ENCODE measurements around the gene NBEAL1.
"Not testable (repeated sequence)": the region's sequence is repeated elsewhere in the genome, so short reads cannot be mapped to it uniquely, and the experiment has no call there.

NBEAL1 gene

DNA sequence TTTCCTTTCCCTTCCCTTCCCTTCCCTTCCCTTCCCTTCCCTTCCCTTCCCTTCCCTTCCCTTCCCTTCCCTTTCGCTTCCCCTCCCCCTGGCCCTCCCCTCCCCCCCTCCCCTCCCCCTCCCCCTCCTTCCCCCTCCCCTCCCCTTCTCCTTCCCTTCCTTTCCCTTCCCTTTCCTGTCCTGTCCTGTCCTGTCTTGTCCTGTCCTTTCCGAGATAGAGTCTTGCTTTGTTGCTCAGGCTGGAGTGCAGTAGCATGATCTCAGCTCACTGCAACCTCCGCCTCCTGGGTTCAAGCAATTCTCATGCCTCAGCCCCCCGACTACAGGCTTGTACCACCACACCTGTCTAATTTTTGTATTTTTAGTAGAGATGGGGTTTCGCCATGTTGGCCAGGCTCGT is 24.5 kb downstream of the NBEAL1 start:
- DNase-seq (ENCODE audit: low spot score): not testable (repeated sequence)

DNA sequence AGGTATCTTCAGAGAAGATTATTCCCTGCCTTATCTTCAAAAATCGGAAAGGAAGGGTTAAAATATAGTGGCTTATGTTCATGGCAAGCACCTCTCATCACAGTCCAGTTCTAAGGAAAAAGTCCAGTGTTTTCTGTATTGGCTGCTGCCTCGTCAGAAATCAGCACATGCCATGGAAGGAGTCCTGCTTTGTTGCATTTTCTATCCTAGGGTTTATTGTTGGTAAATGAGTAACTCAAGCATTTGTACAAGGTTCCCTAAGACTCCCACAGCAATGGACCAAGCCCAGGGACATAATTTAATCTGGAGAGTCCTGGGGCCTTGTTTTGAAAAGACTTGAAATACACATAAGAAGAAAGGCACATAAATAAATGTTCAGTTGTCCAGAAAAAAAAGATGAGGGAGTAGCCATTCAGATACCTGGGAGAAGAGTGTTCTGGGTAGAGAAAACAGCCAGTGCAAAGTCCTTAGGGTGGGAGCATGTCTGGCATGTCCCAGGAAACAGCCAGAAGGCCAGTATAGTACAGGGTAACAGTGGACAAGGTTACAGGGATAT is 26.4 kb downstream of the NBEAL1 start:
- DNase-seq (ENCODE audit: low spot score): no peak

DNA sequence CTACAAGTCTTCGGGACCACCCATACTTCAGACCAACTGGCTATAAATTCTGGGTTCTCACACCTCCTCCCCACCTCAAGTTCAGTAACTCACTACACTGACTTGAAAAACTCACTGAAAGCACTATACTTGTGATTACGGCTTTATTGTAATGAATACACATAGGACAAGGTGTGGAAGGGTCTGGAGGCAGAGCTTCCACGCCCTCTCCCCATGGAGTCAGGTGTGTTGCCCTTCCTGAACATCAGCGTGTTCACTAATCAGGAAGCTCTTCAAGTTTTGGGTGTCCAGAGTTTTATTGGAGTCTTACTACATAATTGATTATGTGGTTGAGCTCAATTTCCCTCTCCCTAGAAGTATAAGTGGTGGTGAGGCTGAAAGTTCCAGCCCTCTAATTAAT is 27.5 kb downstream of the NBEAL1 start:
- DNase-seq (ENCODE audit: low spot score): no peak

DNA sequence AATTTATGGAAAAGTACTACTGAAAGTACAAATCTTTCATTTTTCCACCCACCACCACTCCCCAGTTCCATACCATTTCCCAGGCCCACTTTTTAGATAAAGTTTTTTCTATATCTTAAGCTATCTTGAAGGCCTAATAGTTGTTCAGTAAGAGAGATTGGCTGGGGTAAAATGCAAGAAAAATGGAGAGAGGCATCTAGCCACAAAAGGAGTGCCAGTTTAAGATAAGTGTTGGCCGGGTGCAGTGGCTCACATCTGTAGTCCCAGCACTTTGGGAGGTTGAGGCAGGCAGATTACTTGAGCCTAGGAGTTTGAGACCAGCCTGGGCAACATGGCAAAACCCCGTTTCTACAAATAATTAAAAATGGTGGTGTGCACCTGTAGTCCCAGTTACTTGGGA is 28.6 kb downstream of the NBEAL1 start:
- DNase-seq (ENCODE audit: low spot score): no peak

DNA sequence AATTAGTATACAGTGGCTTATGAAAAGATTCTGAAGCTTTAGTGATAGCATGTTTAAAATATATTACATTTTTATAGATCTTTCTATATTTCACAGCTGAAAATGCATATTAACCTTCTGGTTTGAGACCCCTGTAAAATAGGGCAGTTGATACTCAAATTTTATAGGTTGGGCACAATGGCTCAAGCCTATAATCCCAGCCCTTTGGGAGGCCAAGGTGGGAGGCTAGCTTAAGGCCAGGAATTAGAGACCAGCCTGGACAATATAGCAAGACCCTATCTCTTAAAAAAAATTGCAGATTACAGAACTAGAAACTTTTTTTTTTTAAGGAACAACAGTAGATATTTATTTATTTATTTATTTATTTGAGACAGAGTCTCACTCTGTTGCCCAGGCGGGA is 31.2 kb downstream of the NBEAL1 start:
- no peak for DNase-seq (ENCODE audit: low spot score)

DNA sequence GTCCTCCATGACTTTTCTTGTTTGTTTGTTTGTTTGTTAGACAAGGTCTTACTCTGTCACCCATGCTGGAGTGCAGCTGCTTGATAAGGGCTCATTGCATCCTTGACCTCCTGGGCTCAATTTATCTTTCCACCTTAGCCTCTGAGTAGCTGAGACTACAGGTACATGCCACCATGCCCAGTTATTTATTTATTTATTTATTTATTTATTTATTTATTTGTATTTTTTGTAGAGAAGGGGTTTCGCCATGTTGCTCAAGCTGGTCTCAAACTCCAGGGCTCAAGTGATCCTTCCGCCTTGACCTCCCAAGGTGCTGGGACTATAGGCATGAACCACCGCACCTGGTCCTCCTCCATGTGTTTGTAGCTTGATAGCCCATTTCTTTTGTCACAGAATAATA is 37.9 kb downstream of the NBEAL1 start:
- no peak for DNase-seq (ENCODE audit: low spot score)

DNA sequence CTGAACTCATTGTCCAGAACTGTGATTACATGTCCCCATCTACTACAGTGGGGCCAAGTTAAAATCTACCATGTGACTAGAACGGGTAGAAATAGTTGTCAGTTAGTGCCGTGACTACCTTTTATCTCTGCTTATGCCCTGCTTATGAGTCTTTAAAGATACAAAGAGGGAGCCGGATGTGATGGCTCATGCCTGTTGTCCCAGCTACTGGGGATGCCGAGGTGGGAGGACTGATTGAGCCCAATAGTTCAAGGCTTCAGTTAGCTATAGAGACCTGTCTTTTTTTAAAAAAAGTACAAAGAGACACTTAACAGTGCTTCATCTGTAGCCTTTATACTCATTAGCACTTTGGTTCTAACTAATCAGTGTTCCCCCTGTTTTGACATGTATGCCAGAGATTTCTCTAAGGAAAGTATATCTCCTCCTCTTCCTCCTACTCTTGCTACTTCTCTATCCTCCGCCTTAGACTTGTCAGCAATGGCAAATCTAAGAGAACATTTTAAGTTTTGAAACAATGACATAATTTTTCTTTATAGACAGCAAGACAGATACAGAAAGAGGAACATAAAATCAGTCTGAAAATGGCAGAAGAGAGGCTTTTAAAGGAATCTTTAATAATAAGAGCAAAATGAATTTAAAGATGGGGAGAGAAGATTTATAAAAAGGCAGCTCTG is 45.0 kb downstream of the NBEAL1 start:
- no peak for DNase-seq (ENCODE audit: low spot score)

DNA sequence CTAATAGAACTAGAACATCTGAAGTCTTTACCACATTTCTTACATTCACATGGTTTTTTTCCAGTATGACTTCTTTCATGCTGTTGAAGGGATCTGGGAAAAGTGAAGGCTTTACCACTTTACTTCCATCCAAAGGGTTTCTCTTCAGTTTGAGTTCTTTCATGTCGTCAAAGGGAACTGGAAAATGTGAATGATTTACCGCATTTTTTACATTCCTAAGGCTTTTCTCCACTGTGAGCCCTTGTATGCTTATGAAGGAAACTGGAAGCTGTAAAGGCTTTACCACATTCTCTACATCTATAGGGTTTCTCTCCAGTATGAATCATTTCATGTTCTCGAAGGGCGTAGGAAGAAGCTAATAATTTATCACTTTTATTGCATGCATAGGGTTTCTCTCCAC is 46.7 kb downstream of the NBEAL1 start:
- no peak for DNase-seq (ENCODE audit: low spot score)

DNA sequence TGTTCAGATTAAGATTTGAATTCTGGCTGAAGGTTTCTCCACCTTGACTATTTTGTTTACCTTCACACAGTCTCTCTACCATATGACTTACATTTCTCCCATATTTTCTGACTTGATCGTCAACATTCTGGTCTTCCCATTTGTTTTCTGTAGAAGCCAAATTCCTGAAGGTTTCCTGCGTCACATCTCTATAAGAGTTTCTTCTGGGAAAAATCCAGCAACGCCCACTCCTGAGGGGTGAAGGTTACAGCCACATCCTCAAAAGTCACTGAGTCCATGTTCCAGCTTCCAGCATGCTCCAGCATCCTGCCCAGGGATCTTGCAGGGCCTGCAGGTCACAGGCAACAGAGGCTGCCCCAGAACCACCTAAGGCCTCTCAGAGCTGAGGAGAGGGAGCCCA is 47.5 kb downstream of the NBEAL1 start:
- no peak for DNase-seq (ENCODE audit: low spot score)

DNA sequence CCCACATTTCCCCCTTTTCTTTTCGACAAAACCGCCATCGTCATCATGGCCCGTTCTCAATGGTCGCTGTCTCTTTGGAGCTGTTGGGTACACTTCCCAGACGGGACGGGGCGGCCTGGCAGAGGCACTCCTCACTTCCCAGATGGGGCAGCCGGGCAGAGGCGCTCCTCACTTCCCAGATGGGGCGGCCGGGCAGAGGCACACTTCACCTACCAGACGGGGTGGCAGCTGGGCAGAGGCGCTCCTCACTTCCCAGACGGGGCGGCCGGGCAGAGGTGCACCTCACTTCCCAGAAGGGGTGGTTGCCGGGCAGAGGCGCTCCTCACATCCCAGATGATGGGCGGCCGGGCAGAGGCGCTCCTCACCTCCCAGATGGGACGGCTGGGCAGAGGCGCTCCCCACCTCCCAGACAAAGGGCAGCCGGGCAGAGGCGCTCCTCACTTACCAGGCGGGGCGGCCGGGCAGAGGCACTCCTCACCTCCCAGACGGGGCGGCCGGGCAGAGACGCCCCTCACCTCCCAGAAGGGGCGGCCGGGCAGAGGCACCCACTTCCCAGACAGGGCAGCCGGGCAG is 51.9 kb downstream of the NBEAL1 start:
- not testable (repeated sequence) for DNase-seq (ENCODE audit: low spot score)

DNA sequence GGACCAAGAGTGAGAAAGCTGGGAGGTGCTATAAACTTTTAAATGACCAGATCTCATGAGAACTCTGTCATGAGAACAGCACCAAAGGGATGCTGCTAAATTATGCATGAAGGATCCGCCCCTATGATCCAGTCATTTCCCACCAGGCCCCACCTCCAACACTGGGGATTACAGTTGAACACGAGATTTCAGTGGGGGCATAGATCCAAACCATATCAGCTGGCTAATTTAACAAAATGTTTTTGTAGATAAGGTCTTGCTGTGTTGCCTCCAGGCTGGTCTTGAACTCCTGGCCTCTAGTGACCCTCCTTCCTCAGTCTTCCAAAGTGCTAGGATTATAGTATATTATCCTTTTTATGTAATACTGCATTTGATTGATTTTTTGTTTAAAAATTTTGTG is 56.0 kb downstream of the NBEAL1 start:
- no peak for DNase-seq (ENCODE audit: low spot score)

DNA sequence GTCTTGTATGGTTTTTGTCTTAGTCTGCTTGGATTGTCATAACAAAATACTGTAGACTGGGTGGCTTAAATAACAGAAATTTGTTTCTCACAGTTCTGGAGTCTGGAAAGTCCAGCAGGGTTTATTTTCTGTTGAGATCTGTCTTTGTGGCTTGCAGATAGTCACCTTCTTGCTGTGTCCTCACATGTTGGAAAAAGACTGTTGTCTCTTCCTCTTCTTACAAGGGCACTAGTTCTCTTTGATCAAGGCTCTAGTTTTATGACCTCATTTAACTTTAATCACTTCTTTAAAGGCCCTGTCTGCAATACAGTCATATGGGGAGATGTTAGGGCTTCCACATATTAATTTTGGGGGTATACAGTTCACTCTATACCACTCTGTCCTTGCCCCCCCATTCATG is 56.5 kb downstream of the NBEAL1 start:
- no peak for DNase-seq (ENCODE audit: low spot score)

DNA sequence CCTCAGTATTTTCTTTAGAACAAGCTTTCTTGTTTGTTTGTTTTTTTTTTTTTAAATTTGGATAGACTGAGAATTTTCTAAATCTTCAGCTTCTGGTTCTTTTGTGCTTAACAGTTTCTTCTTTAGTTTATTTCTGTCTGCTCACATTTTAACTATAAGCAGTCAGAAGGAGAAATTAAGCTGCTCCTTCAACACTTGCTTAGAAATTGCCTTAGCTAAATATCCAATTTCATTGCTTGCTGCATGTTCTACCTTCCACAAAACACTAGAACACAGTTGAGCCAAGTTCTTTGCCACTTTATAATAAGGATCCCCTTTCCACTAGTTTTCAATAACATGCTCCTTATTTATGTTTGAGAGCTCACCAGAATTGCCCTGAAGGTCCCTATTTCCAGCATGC is 57.7 kb downstream of the NBEAL1 start:
- no peak for DNase-seq (ENCODE audit: low spot score)

DNA sequence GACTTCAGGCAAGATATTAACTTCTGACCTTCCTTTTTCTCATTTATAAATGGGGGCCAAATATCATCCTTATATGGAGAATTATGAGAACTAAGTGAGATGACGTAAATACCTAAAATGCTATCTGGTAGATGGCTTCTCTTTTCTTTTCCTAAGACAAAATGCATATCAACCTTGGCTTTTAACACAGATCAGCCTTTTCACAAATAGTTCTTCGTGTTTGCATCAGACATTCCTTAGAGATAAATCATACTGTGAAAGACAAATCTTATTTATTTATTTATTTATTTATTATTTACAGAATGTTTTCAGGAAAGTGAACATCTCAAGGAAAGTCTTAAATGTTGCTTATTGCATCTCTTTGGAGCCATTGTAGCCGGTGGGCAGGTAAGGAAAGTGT is 62.8 kb downstream of the NBEAL1 start:
- DNase-seq (ENCODE audit: low spot score): no peak

DNA sequence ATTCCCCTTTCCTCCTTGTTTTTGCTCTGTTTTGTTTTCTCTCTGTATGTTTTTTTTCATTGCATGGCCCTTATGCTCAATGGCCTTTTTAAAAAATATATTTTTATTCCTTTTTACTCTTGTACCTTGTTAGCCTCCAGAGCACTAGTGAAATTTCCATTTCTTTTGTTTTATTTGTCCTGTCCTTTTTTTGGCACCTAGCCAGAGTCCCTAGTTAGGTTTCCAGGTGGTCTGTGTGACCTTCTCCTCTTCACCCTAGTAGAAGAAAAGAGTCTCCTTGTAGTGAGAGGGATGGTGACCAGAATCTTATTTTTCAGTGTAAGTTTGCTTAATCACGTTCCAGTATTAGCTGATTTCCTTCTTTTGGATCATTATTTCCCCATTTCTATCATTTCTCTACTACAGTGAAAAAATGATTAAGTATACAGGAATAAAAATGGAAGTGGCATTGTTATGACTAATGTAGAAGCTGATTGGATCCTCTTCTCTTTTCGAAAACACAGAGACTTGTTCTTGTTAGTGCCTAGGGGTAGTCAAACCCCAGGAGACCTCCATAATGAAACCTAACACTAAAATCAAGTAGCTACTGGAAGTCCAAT is 65.9 kb downstream of the NBEAL1 start:
- no peak for DNase-seq (ENCODE audit: low spot score)

DNA sequence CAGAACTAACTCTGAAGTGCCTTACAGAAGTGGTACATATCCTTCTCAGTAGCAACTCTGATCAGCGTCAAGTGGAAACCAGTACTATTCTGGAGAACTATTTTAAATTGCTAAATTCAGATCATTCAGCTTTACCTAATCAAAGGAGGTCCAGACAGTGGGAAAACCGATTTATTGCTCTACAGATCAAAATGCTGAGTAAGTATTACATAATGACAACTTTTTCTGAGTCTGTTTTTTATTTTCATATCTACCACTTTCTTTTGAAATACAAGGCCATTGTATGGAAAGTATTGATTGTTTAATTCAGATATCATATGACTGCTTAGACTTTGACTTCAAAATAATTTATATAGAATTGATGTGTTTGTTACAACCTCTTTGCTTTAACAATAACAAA is 68.7 kb downstream of the NBEAL1 start:
- no peak for DNase-seq (ENCODE audit: low spot score)

DNA sequence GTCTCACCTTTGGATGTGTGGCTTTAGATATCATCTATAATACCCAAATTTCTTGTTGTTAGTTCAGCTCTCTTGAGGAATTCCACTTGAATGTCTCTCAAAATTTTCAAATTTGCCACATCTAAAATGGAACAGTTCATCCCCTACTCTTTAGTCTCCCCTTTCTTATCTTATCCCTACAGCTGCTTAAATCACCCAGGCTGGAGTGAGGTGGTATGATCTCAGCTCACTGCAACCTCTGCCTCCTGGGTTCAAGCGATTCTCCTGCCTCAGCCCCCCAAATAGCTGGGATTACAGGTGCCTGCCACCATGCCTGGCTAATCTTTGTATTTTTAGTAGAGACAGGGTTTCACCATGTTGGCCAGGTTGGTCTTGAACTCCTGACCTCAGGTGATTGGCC is 71.7 kb downstream of the NBEAL1 start:
- not testable (repeated sequence) for DNase-seq (ENCODE audit: low spot score)

DNA sequence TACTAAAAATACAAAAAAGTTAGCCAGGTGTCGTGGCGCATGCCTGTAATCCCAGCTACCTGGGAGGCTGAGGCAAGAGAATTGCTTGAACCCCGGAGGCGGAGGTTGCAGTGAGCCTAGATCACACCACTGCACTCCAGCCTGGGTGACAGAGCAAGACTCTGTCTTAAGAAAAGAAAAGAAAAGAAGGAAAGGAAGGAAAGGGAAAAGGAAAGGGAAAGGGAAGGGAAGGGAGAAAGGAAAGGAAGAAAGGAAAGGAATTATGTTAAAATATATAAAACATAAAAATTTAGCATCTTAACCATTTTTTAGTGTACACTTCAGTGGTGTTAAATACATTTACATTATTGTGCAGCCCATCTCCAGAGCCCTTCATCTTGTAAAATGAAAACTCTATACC is 76.0 kb downstream of the NBEAL1 start:
- DNase-seq (ENCODE audit: low spot score): not testable (repeated sequence)

DNA sequence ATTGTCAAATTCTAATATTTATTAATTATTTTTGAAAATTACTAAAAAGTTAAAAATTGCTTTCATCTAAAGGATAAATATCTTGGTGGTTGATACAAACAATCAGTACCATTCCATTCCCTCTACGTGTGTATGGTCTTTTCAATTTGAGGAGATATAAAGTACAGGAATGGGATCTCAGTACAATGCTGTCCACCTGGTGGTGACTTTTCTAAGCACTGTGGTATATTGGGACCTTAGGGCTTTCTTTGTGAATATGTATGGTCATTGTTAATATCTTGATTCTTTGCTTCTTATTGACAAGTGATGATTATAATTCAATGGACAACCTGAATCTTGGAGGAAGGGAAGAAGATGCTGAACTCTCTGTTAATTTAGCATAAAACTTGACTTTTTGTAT is 83.1 kb downstream of the NBEAL1 start:
- peak; percentile 23 for DNase-seq (ENCODE audit: low spot score)

DNA sequence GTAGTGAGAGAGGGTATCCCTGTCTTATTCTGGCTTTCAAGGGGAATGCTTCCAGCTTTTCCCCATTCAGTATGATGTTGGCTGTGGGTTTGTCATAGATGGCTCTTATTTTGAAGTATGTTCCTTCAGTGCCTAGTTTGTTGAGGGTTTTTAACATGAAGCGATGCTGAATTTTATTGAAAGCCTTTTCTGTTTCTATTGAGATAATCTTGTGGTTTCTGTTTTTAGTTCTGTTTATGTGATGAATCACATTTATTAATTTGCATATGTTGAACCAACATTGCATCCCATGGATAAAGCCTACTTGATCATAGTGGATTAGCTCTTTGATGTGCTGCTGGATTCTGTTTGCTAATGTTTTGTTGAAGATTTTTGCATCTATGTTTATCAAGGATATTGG is 87.7 kb downstream of the NBEAL1 start:
- DNase-seq (ENCODE audit: low spot score): not testable (repeated sequence)

DNA sequence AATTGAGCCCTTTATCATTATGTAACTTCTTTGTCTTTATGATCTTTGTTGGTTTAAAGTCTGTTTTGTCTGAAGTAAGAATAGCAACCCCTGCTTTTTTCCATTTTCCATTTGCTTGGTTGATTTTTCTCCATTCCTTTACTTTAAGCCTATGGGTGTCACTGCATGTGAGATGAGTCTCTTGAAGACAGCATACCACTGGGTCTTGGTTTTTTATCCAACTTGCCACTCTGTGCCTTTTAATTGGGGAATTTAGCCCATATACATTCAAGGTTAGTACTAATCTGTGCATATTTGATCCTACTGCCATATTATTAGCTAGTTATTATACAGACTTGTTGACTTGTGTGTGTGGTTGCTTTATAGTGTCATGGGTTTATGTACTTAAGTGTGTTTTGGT is 89.6 kb downstream of the NBEAL1 start:
- DNase-seq (ENCODE audit: low spot score): no peak

DNA sequence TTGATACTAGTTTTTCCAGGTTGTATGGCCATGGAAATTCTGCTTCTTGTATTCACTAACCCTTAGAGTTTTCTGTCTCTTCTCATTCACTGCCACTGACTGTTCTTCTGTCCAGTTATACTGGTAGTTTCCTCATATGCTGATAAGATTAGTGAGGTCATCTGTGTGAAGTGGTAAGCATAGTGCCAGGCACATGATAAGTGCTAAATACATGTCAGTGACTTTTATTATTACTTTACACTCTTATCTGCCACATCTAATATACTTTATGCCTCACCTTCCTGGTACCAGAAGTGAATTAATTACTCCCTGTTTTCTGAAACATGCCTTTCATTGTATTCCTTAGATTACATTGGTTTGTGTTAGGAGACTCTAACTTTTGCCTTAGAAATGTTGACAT is 91.3 kb downstream of the NBEAL1 start:
- DNase-seq (ENCODE audit: low spot score): no peak

DNA sequence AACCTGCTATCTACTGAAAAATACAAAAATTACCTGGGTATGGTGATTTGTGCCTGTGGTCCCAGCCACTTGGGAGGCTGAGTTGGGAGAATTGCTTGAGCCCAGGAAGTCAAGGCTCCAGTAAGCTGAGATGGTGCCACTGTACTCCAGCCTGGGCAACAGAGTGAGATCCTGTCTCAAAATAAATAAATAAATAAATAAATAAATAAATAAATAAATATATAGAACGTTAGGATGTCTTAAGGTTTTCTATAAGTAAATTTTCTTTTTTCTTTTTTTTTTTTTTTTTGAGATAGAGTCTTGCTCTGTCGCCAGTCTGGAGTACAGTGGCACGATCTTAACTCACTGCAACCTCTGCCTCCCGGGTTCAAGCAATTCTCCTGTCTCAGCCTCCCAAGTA is 95.8 kb downstream of the NBEAL1 start:
- DNase-seq (ENCODE audit: low spot score): not testable (repeated sequence)

DNA sequence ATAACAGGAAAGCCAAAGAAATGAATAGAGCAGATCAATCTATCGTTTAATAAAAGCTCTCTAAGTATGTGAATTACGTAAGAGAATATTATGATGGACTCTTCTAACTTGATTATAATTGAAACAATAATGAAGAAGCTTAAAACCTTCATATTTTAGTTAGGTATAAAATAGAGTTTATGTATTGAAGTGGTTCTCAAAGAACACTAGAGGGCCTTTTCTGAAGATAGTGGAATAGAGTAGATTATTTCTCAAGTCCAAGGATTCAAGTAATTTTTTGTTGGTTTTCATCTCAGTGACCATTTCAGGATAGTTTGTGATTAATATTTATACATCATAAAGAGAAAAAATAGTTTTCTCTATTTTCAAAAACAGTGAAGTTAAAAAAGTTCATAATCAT is 97.7 kb downstream of the NBEAL1 start:
- DNase-seq (ENCODE audit: low spot score): no peak

All from NAMALWA (cell line).